Spleen (tissue), 7 donors: ENCODE results near the gene SOHLH2.

Source experiments
- CTCF ChIP-seq, 11 experiments: fragments of 200-600 bp in 7 of 11; fragments of 450-650 bp in 4 of 11; sonication (generic) in 4 of 11; IDR thresholded peaks in 8 of 11; conservative IDR thresholded peaks in 3 of 11; 1 replicate in 7 of 11; 2 replicates in 4 of 11; pipeline versions ENCODE4 v1.4.0 to v1.8.0; 2016 to 2021; ENCODE audit warnings: antibody characterized with exemption in 11 of 11, inconsistent platforms in 4 of 11, mild to moderate bottlenecking in 1 of 11
- POLR2A ChIP-seq, 3 donors: fragments of 450-650 bp; IDR thresholded peaks; one replicate each; pipeline ENCODE4 v1.5.1; 2017; ENCODE audit warnings: antibody characterized with exemption in 3 of 3, mild to moderate bottlenecking in 1 of 3
- POLR2AphosphoS5 ChIP-seq, 3 donors: sonication (generic); formaldehyde crosslinking; IDR thresholded peaks; one replicate each; pipeline ENCODE4 v1.5.1; 2017; ENCODE audit warnings: antibody characterized with exemption in 3 of 3
- donor health status: DM: no; HTN: no; CAD: no; lungs with moderate emphysema.
- donor health status: DM: no; HTN: no; CAD: no.
- donor health status: DM: no; HTN: no; CAD: no.

GRCh38 chr13:36130193-36130551, 84.2 kb downstream of the SOHLH2 start:
- no peak for TF ChIP-seq POLR2A (IDR thresholded peaks at IDR 0.05)
- no peak for TF ChIP-seq CTCF (IDR thresholded peaks at IDR 0.05 in 8 of 11, conservative IDR thresholded peaks at IDR 0.05 in 3 of 11)
- TF ChIP-seq POLR2AphosphoS5 (IDR thresholded peaks at IDR 0.05) = no peak
